Measurements from ENCODE around the gene HHLA2. TPM values are rescaled to one million over a fixed set of nuclear protein-coding genes. Genes with fewer than 3 reads are reported as not detected.

The HHLA2 gene
- polyA plus RNA-seq, 12 donors, result 0.12 to 10.1 (median 0.17) TPM; not detected in 8

GRCh38 chr3:108393128-108393900 is 97.0 kb downstream of the HHLA2 start:
- DNase-seq, result no peak

GRCh38 chr3:108394016-108394415 is 97.7 kb downstream of the HHLA2 start:
- DNase-seq, result no peak

GRCh38 chr3:108394563-108394962 is 98.2 kb downstream of the HHLA2 start:
- no peak for DNase-seq

- DNase-seq, result no peak
Observed at GRCh38 chr3:108396336-108396735, 100.0 kb downstream of the HHLA2 start.

- DNase-seq, result no peak
Observed at GRCh38 chr3:108398510-108398909, 102.2 kb downstream of the HHLA2 start.

- no peak for DNase-seq
Observed at GRCh38 chr3:108401836-108402235, 105.5 kb downstream of the HHLA2 start.

- no peak for DNase-seq
Observed at GRCh38 chr3:108403198-108403597, 106.8 kb downstream of the HHLA2 start.

GRCh38 chr3:108403686-108404345 is 107.5 kb downstream of the HHLA2 start:
- DNase-seq, result no peak

- no peak for DNase-seq
Observed at GRCh38 chr3:108404368-108404767, 108.0 kb downstream of the HHLA2 start.

GRCh38 chr3:108406063-108406660 is 109.8 kb downstream of the HHLA2 start:
- DNase-seq, result no peak

GRCh38 chr3:108406661-108407206 is 110.4 kb downstream of the HHLA2 start:
- DNase-seq, result no peak

GRCh38 chr3:108407886-108408285 is 111.5 kb downstream of the HHLA2 start:
- no peak for DNase-seq

GRCh38 chr3:108408883-108409799 is 112.8 kb downstream of the HHLA2 start:
- DNase-seq, result no peak

- no peak for DNase-seq
Observed at GRCh38 chr3:108409800-108410178, 113.4 kb downstream of the HHLA2 start.

GRCh38 chr3:108410531-108410984 is 114.2 kb downstream of the HHLA2 start:
- no peak for DNase-seq

- no peak for DNase-seq
Observed at GRCh38 chr3:108412121-108412750, 115.9 kb downstream of the HHLA2 start.

GRCh38 chr3:108414007-108414406 is 117.7 kb downstream of the HHLA2 start:
- no peak for DNase-seq

GRCh38 chr3:108415661-108416060 is 119.3 kb downstream of the HHLA2 start:
- DNase-seq, result peak; percentile 66

GRCh38 chr3:108416111-108416869 is 119.9 kb downstream of the HHLA2 start:
- DNase-seq, result no peak

- DNase-seq, result no peak
Observed at GRCh38 chr3:108420926-108421325, 124.6 kb downstream of the HHLA2 start.
